Stimulated activated CD4-positive, alpha-beta T cell treated with anti-CD3 and anti-CD28 coated beads, TNF-alpha, amount 100 ng/mL, for 4 hours (primary cell): Measurements from ENCODE around the gene KIAA1549.

Source experiments
- DNase-seq, 3 experiments: peaks; one replicate each; pipeline ENCODE4 v3.0.0-alpha.2; 2020; ENCODE audit warnings: low read depth in 3 of 3

Gene KIAA1549

GRCh38 chr7:138975343-138976104 is 5.7 kb downstream of the KIAA1549 start:
- DNase-seq = no peak

GRCh38 chr7:138974675-138975292 is 6.4 kb downstream of the KIAA1549 start:
- DNase-seq = no peak

DNA sequence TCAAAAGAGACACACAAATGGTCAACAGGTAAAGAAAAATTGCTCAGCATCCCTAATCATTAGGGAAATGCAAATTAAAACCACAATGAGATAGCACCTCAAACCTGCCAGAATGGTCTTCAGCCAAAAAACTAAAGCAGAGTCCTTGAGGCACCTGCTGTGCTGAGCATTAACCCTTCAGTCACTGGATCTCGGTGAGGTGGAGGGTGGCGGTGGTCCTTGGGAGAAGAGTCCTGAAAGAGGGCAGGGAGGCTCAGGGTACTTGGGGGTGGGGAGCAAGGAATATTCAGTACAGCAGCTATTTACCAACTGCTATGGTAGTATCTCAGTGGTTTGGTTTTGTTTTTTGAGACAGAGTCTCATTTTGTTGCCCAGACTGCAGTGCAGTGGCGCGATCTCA is 7.1 kb downstream of the KIAA1549 start:
- DNase-seq = no peak

GRCh38 chr7:138970952-138971351 is 10.2 kb downstream of the KIAA1549 start:
- no peak for DNase-seq

DNA sequence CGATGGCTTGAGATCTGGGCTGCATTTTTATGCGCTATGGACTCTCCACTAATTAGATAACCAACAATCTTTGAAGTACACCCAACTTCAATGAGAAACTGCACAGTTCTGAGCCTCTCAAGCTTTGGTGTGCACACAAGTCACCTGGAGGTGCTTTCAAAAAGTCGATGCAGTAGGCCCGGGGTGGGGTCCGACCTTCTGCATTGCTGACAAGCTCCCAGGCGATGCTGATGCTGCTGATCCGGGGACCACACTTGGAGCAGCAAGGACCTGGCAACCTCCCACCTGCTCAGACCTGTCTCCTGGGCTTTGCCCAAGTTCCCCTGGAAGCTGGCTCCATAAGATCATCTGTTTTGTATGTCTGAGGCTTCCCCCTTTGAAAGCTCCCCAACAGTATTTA is 10.7 kb downstream of the KIAA1549 start:
- no peak for DNase-seq

GRCh38 chr7:138967159-138967558 is 14.0 kb downstream of the KIAA1549 start:
- DNase-seq = no peak

GRCh38 chr7:138964624-138965436 is 16.4 kb downstream of the KIAA1549 start:
- no peak for DNase-seq

DNA sequence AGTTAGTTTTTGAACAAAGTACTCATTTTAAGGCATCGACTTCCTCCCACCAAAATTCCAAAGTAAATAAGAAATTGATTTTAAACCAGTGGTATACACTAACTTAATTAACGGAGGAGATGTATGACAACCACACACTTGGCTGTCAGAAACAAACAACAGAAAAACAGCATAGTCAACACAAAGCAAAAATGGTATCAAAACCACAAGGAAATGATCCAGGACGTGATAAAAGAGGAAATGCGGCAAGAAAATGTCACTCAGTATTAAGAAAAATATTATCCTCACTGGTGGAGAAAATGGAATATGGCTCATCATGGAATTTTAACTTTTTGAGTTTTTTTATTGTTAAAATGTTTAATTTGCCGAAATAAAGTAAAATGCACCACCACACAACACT is 17.5 kb downstream of the KIAA1549 start:
- DNase-seq = no peak

GRCh38 chr7:138962561-138963270 is 18.5 kb downstream of the KIAA1549 start:
- DNase-seq = no peak

DNA sequence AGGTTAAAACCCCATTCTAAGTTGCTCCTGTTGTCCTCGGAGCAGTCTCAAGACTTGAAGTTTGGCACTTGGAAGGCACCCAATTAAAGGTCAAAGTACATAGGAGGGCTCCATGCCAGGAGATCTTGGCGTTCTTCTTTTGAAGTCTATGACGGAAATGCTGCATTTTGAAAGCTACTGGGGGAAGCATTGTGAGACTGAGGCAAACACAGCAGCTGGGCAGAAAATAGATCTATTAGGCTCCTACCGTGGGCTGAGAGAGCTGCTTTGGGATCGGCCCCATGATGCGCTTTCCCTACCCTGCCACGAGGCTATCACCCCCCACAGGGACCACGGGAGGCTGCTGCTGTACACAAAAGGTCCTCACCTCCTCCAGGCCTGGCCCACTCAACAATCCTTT is 20.0 kb downstream of the KIAA1549 start:
- no peak for DNase-seq

DNA sequence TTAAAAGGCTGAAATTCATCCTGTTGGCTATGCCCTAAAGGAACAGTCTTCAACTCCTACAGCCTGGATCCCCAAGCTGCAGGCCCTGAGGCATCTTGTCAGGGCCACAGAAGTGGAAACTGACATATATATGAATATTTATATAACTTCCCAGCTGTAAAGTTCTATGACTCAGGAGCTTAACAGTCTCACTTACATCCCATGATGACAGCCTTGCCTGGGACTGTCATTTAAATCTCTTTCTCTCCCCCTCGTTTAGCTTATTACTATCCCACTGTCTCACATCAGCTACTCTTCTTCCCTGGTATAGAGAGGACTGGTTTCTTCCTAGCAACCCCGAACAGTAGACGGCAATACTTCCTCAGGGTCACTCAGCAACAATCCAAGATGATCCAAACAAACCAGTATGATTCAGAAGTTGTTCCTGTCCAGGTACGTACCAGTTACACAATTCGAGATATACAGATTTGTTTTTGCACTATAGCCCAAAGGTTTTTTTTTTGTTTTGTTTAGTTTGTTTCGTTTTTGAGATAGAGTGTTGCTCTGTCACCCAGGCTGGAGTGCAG is 22.7 kb downstream of the KIAA1549 start:
- no peak for DNase-seq

GRCh38 chr7:138957753-138958390 is 23.3 kb downstream of the KIAA1549 start:
- no peak for DNase-seq

- DNase-seq = no peak
Measured at GRCh38 chr7:138957217-138957616, 24.0 kb downstream of the KIAA1549 start.

DNA sequence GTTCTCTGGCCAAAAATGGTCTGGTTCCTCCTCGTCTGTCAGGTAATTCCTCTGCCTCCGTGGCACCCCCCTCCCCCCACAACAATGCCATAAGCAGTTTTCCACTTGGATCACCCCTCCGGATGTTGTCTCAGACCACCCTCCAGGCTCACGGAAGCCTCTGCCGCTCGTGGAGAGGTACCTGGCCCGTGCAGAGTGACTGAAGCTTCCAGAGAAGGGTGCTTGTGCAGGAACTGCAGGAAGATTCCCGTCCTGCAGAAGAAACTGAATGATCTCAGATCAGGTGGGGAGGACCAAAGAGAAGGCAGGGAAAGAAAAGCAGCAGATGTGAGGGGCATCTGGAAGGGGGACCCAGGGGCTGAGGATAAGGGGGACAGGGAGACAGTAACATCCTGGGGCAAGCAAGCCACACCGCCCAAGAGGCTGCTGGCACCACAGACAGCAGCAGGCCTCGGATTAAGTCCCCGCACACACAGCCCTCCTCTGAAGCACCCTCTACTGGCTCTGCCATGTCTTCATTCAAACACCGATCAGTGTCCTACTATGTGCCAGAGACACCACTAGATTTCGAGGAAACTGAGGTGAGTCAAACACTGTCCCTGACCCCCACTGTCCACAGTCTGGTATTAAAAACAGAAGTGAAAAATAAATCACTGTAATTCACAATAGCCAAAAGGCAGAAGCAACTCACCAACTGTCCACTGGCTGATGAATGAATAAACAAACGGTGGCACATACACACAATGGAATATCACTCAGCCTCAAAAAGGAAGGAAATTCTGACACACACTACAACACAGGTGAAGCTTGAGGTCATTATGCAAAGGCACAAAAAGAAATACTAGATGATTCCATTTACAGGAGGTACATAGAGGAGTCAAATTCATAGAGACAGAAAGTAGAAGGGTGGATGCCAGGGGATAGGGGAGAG is 26.4 kb downstream of the KIAA1549 start:
- DNase-seq = no peak

DNA sequence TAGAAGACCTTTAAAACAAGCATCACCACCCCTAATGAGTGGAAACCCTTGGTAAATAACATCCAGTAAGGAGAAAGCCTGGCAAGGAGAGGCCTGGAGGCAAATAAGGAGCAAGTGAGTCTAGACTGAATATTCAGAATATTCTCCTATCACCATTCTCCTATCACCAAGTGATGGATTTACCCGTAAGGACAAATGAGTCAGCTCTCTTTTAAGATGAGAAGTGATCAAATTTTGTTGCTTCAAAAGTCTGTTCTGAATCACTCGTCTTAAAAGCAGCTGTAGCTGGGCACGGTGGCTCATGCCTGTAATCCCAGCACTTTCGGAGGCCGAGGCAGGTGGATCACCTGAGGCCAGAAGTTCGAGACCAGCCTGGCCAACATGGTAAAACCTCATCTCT is 28.4 kb downstream of the KIAA1549 start:
- DNase-seq = no peak

DNA sequence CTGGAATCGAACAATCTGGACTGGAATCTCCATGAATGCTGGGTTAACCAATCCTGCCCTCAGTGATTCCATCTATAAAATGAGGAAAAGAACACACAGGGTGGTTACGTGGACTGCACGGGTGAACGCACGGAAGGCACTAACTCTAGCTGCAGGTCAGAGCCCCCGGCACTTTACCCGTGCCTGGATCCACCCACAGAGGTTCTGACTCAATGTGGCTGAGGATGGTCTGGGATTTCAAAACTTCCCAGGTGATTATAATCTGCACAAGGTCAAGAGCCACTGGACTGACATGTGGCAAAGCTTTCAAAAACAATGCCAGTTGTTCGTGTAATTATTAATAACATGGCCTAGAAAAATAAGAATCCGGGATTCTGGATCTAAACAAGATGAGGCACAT is 29.2 kb downstream of the KIAA1549 start:
- DNase-seq = no peak

- DNase-seq = no peak
Measured at GRCh38 chr7:138949421-138950088, 31.6 kb downstream of the KIAA1549 start.

DNA sequence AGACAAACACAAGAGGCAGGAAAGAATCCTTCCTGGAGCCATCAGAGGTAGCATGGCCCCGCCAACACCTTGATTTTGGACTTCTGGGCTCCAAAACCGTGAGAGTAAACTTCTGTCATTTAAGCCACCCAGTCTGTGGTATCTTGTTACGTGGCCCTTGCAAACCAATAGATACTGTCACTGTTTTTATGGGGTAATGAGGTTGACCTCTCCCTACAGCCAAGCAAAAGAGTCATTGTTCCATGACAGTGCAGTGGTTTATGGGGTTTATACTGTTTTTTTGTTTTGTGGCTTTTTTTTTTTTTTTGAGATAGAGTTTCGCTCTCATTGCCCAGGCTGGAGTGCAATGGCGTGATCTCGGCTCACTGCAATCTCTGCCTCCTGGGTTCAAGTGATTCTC is 32.8 kb downstream of the KIAA1549 start:
- DNase-seq = no peak

DNA sequence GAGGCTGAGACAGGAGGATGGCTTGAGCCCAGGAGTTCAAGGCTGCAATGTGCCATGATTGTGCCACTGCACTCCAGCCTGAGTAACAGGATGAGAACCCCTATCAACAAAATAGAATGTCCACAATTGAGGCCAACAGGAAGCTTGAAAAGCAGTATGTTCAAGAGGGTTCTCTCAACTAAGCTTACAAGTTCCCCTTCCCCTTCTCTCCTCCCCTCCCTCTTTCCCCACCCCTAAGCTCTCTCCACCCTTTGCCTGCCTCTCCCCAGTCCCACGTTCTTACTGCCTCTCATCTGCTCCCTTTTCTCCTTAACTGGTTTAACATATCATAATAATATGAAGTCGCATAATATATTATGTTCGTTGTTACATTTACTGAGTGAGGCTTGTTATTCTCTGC is 35.4 kb downstream of the KIAA1549 start:
- no peak for DNase-seq

- no peak for DNase-seq
Measured at GRCh38 chr7:138945154-138945553, 36.0 kb downstream of the KIAA1549 start.
